ENCODE results near the gene JARID2.
"Not testable (repeated sequence)": the region's sequence is repeated elsewhere in the genome, so short reads cannot be mapped to it uniquely, and the experiment has no call there.

The JARID2 gene

GRCh38 chr6:15309611-15310283 is 63.9 kb downstream of the JARID2 start:
- no peak for DNase-seq (ENCODE audit: low read depth)

- peak; percentile 77 for DNase-seq (ENCODE audit: low read depth)
These were observed 64.8 kb downstream of the JARID2 start for GRCh38 chr6:15310680-15311079.

- DNase-seq (ENCODE audit: low read depth) = peak; percentile 60
These were observed 66.6 kb downstream of the JARID2 start for GRCh38 chr6:15312500-15312899.

GRCh38 chr6:15313367-15313766 is 67.5 kb downstream of the JARID2 start:
- no peak for DNase-seq (ENCODE audit: low read depth)

- no peak for DNase-seq (ENCODE audit: low read depth)
These were observed 70.9 kb downstream of the JARID2 start for GRCh38 chr6:15316754-15317153.

- DNase-seq (ENCODE audit: low read depth) = no peak
These were observed 71.4 kb downstream of the JARID2 start for GRCh38 chr6:15317251-15317650.

- peak; percentile 32 for DNase-seq (ENCODE audit: low read depth)
These were observed 72.3 kb downstream of the JARID2 start for GRCh38 chr6:15317934-15318902.

GRCh38 chr6:15319677-15320076 is 73.8 kb downstream of the JARID2 start:
- DNase-seq (ENCODE audit: low read depth) = no peak

GRCh38 chr6:15320693-15321092 is 74.8 kb downstream of the JARID2 start:
- DNase-seq (ENCODE audit: low read depth) = peak; percentile 31

- no peak for DNase-seq (ENCODE audit: low read depth)
These were observed 76.3 kb downstream of the JARID2 start for GRCh38 chr6:15322184-15322583.

GRCh38 chr6:15322781-15323536 is 77.1 kb downstream of the JARID2 start:
- peak; percentile 57 for DNase-seq (ENCODE audit: low read depth)

- DNase-seq (ENCODE audit: low read depth) = not testable (repeated sequence)
These were observed 77.7 kb downstream of the JARID2 start for GRCh38 chr6:15323611-15324010.

GRCh38 chr6:15324427-15324985 is 78.6 kb downstream of the JARID2 start:
- no peak for DNase-seq (ENCODE audit: low read depth)

GRCh38 chr6:15325540-15325955 is 79.7 kb downstream of the JARID2 start:
- no peak for DNase-seq (ENCODE audit: low read depth)

- no peak for DNase-seq (ENCODE audit: low read depth)
These were observed 80.3 kb downstream of the JARID2 start for GRCh38 chr6:15326067-15326614.

GRCh38 chr6:15327271-15327670 is 81.4 kb downstream of the JARID2 start:
- no peak for DNase-seq (ENCODE audit: low read depth)

- DNase-seq (ENCODE audit: low read depth) = peak; percentile 96
These were observed 83.4 kb downstream of the JARID2 start for GRCh38 chr6:15329197-15329671.

- DNase-seq (ENCODE audit: low read depth) = peak; percentile 44
These were observed 84.5 kb downstream of the JARID2 start for GRCh38 chr6:15330174-15330944.

- DNase-seq (ENCODE audit: low read depth) = peak; percentile 37
These were observed 85.3 kb downstream of the JARID2 start for GRCh38 chr6:15331143-15331542.

- DNase-seq (ENCODE audit: low read depth) = no peak
These were observed 85.9 kb downstream of the JARID2 start for GRCh38 chr6:15331629-15332251.
